ENCODE data around the gene HOOK1.

HOOK1 gene

GRCh38 chr1:59814901-59815825 is at the start of gene HOOK1:
Gene HOOK1 (plus strand): TSS chr1:59814949. CDS start chr1:59815118, 169 bp downstream.
- DNase-seq (ENCODE audit: low read depth) = no peak

GRCh38 chr1:59765011-59765730 is 49.6 kb upstream of the HOOK1 start:
- DNase-seq (ENCODE audit: low read depth) = no peak

GRCh38 chr1:59766227-59766855 is 48.4 kb upstream of the HOOK1 start:
- no peak for DNase-seq (ENCODE audit: low read depth)

GRCh38 chr1:59767119-59767518 is 47.6 kb upstream of the HOOK1 start:
- DNase-seq (ENCODE audit: low read depth) = no peak

GRCh38 chr1:59768792-59769735 is 45.7 kb upstream of the HOOK1 start:
- no peak for DNase-seq (ENCODE audit: low read depth)

GRCh38 chr1:59769736-59770095 is 45.0 kb upstream of the HOOK1 start:
- DNase-seq (ENCODE audit: low read depth) = no peak

- DNase-seq (ENCODE audit: low read depth) = no peak
These were observed 43.4 kb upstream of the HOOK1 start for GRCh38 chr1:59771361-59771760.

- DNase-seq (ENCODE audit: low read depth) = no peak
These were observed 39.3 kb upstream of the HOOK1 start for GRCh38 chr1:59775480-59775879.

GRCh38 chr1:59776960-59777852 is 37.5 kb upstream of the HOOK1 start:
- no peak for DNase-seq (ENCODE audit: low read depth)

GRCh38 chr1:59779949-59780348 is 34.8 kb upstream of the HOOK1 start:
- no peak for DNase-seq (ENCODE audit: low read depth)

GRCh38 chr1:59788825-59789224 is 25.9 kb upstream of the HOOK1 start:
- no peak for DNase-seq (ENCODE audit: low read depth)

- DNase-seq (ENCODE audit: low read depth) = no peak
These were observed 16.1 kb upstream of the HOOK1 start for GRCh38 chr1:59798600-59798999.

GRCh38 chr1:59803458-59804038 is 11.2 kb upstream of the HOOK1 start:
- no peak for DNase-seq (ENCODE audit: low read depth)

GRCh38 chr1:59804301-59804700 is 10.4 kb upstream of the HOOK1 start:
- no peak for DNase-seq (ENCODE audit: low read depth)

- DNase-seq (ENCODE audit: low read depth) = no peak
These were observed 9.2 kb upstream of the HOOK1 start for GRCh38 chr1:59805554-59805953.

GRCh38 chr1:59814180-59814900 is 409 bp upstream of the HOOK1 start:
- peak; percentile 78 for DNase-seq (ENCODE audit: low read depth)

- no peak for DNase-seq (ENCODE audit: low read depth)
These were observed 1.1 kb downstream of the HOOK1 start for GRCh38 chr1:59815892-59816291.

- DNase-seq (ENCODE audit: low read depth) = no peak
These were observed 1.6 kb downstream of the HOOK1 start for GRCh38 chr1:59816318-59816878.

Measured in activated T-helper 9 cell treated with anti-CD3 and anti-CD28 coated beads, Interleukin-2, amount 50 U/mL, for 16 hours (primary cell).